Activated gamma-delta T cell (primary cell): ENCODE results near the gene TPP1.

ENCODE experiments used
- DNase-seq: peaks from one replicate; lab custom pipeline; 2025; lab: John Stamatoyannopoulos, UW

The TPP1 gene

GRCh38 chr11:6611092-6611962 lies 7.9 kb downstream of the TPP1 start:
- DNase-seq, result no peak

- DNase-seq, result no peak
These were observed 8.6 kb downstream of the TPP1 start for GRCh38 chr11:6610591-6610990.

- no peak for DNase-seq
These were observed 9.7 kb downstream of the TPP1 start for GRCh38 chr11:6609502-6610015.

GRCh38 chr11:6608726-6609501 lies 10.3 kb downstream of the TPP1 start:
- no peak for DNase-seq

- no peak for DNase-seq
These were observed 11.2 kb downstream of the TPP1 start for GRCh38 chr11:6608011-6608410.

GRCh38 chr11:6607190-6607795 lies 11.9 kb downstream of the TPP1 start:
- DNase-seq, result no peak

- no peak for DNase-seq
These were observed 12.6 kb downstream of the TPP1 start for GRCh38 chr11:6606471-6607189.

- no peak for DNase-seq
These were observed 14.4 kb downstream of the TPP1 start for GRCh38 chr11:6604790-6605189.

GRCh38 chr11:6604081-6604626 lies 15.1 kb downstream of the TPP1 start:
- no peak for DNase-seq

- DNase-seq, result peak; percentile 78
These were observed 15.7 kb downstream of the TPP1 start, which contains the start of the genes ILK and RRP8 for GRCh38 chr11:6603287-6604080. ILK (plus strand) TSS chr11:6603774; CDS start chr11:6604272, 498 bp downstream. RRP8 (minus strand) TSS chr11:6603616; CDS start chr11:6603502, 114 bp downstream.

GRCh38 chr11:6602096-6602940 lies 16.9 kb downstream of the TPP1 start:
- no peak for DNase-seq

GRCh38 chr11:6601041-6601461 lies 18.2 kb downstream of the TPP1 start:
- DNase-seq, result no peak

GRCh38 chr11:6599881-6600390 lies 19.3 kb downstream of the TPP1 start:
- no peak for DNase-seq

GRCh38 chr11:6599449-6599848 lies 19.8 kb downstream of the TPP1 start:
- no peak for DNase-seq

GRCh38 chr11:6598555-6598954 lies 20.7 kb downstream of the TPP1 start:
- no peak for DNase-seq

- DNase-seq, result no peak
These were observed 22.9 kb downstream of the TPP1 start for GRCh38 chr11:6596239-6596877.

- DNase-seq, result no peak
These were observed 25.0 kb downstream of the TPP1 start for GRCh38 chr11:6594142-6594768.

- DNase-seq, result no peak
These were observed 31.2 kb downstream of the TPP1 start for GRCh38 chr11:6588018-6588417.
